SK-N-SH treated with all-trans-retinoic acid at 6 μM for 48 hours (cell line): ENCODE measurements around the gene CENPF.

ENCODE experiments used
- ATAC-seq: fragments of 200-7000 bp; cut with Tn5 transposase; 3 replicates; pipeline ENCODE4 v1.9.1; 2020; ENCODE audit warnings: mild to moderate bottlenecking, moderate library complexity
- ARNTL ChIP-seq: fragments of 450-650 bp; formaldehyde crosslinking; IDR thresholded peaks from 2 replicates; pipeline ENCODE4 v1.5.0; 2020; ENCODE audit warnings: low read depth, mild to moderate bottlenecking, moderate library complexity, borderline replicate concordance
- BACH2 ChIP-seq: fragments of 250-450 bp; sonication (Bioruptor Pico); IDR thresholded peaks from 2 replicates; pipeline ENCODE4 v1.9.0; 2021; ENCODE audit warnings: mild to moderate bottlenecking, borderline replicate concordance
- CSDC2 ChIP-seq: fragments of 250-450 bp; sonication (Bioruptor Pico); IDR thresholded peaks from 2 replicates; pipeline ENCODE4 v1.5.0; 2020; ENCODE audit warnings: mild to moderate bottlenecking, moderate library complexity
- ESRRG ChIP-seq: fragments of 250-450 bp; sonication (Bioruptor Pico); IDR thresholded peaks from 2 replicates; pipeline ENCODE4 v1.6.1; 2021; ENCODE audit warnings: mild to moderate bottlenecking
- GLIS3 ChIP-seq: fragments of 250-450 bp; sonication (Bioruptor Pico); IDR thresholded peaks from 2 replicates; pipeline ENCODE4 v1.5.0; 2020; ENCODE audit warnings: mild to moderate bottlenecking, moderate library complexity
- ISL1 ChIP-seq: fragments of 250-450 bp; sonication (Bioruptor Pico); IDR thresholded peaks from 2 replicates; pipeline ENCODE4 v2.1.2; 2022; ENCODE audit warnings: mild to moderate bottlenecking, moderate library complexity
- PPARA ChIP-seq: fragments of 250-450 bp; sonication (Bioruptor Pico); IDR thresholded peaks from 2 replicates; pipeline ENCODE4 v1.5.0; 2020; ENCODE audit warnings: mild to moderate bottlenecking, borderline replicate concordance
- SNAI2 ChIP-seq: fragments of 250-450 bp; sonication (Bioruptor Pico); IDR thresholded peaks from 2 replicates; pipeline ENCODE4 v1.5.0; 2020; ENCODE audit warnings: mild to moderate bottlenecking, moderate library complexity
- TCF4 ChIP-seq: fragments of 250-450 bp; sonication (Bioruptor Pico); IDR thresholded peaks from 2 replicates; pipeline ENCODE4 v1.8.0; 2021; ENCODE audit warnings: mild to moderate bottlenecking, moderate library complexity, borderline replicate concordance
- ZC3H10 ChIP-seq: fragments of 250-450 bp; sonication (Bioruptor Pico); IDR thresholded peaks from 2 replicates; pipeline ENCODE4 v1.5.1; 2021; ENCODE audit warnings: mild to moderate bottlenecking, moderate library complexity
- ZFP3 ChIP-seq: fragments of 250-450 bp; sonication (Bioruptor Pico); IDR thresholded peaks from 2 replicates; pipeline ENCODE4 v1.5.0; 2020; ENCODE audit warnings: mild to moderate bottlenecking, moderate library complexity
- ZFP30 ChIP-seq: fragments of 450-650 bp; formaldehyde crosslinking; IDR thresholded peaks from 2 replicates; pipeline ENCODE4 v1.5.0; 2022; ENCODE audit warnings: mild to moderate bottlenecking, moderate library complexity
- ZNF565 ChIP-seq: fragments of 450-650 bp; formaldehyde crosslinking; conservative IDR thresholded peaks from 2 replicates; pipeline ENCODE4 v1.5.0; 2020; ENCODE audit warnings: low read depth, mild to moderate bottlenecking, moderate library complexity
- ZNF70 ChIP-seq: fragments of 450-650 bp; formaldehyde crosslinking; IDR thresholded peaks from 2 replicates; pipeline ENCODE4 v1.5.0; 2020; ENCODE audit warnings: mild to moderate bottlenecking, moderate library complexity
- ZNF8 ChIP-seq: fragments of 450-650 bp; formaldehyde crosslinking; IDR thresholded peaks from 2 replicates; pipeline ENCODE4 v1.5.0; 2020; ENCODE audit warnings: mild to moderate bottlenecking, moderate library complexity
- TF ChIP-seq, protein P1 (sequence below): fragments of 250-450 bp; sonication (Bioruptor Pico); IDR thresholded peaks from 2 replicates; pipeline ENCODE4 v1.8.0; 2021; ENCODE audit warnings: low read depth, mild to moderate bottlenecking, moderate library complexity, borderline replicate concordance
- TF ChIP-seq, protein P2 (sequence below): fragments of 250-450 bp; sonication (Bioruptor Pico); IDR thresholded peaks from 2 replicates; pipeline ENCODE4 v1.5.1; 2021; ENCODE audit warnings: mild to moderate bottlenecking, moderate library complexity
- TF ChIP-seq, protein P3 (sequence below): fragments of 250-450 bp; sonication (Bioruptor Pico); IDR thresholded peaks from 2 replicates; pipeline ENCODE4 v1.5.0; 2020; ENCODE audit warnings: mild to moderate bottlenecking, moderate library complexity
- TF ChIP-seq, protein P4 (sequence below): fragments of 250-450 bp; sonication (Bioruptor Pico); IDR thresholded peaks from 2 replicates; pipeline ENCODE4 v1.5.1; 2020; ENCODE audit warnings: low read depth, mild to moderate bottlenecking, moderate library complexity

Gene CENPF

DNA sequence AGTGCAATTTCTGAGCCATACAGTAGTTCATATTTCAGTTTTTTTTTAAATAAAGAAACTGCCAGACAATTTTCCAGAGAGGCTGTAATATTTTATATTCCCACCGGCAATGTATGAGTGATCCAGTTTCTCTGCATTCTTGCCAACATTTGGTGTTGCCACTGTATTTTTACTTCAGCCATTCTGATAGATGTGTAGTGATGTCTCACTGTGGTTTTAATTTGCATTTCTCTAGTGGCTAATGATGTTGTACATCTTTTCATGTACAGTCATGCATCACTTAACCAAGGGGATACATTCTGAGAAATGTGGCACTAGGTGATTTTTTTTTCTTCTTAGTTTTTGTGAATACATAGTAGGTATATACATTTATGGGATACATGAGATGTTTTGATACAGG is 99.6 kb downstream of the CENPF start:
- TF ChIP-seq CSDC2 (CRISPR knock-in tag) (no peak), BACH2 (CRISPR knock-in tag) (no peak), ZNF565 (no peak), ARNTL (CRISPR knock-in tag) (no peak), ZNF8 (CRISPR knock-in tag) (no peak), ESRRG (CRISPR knock-in tag) (no peak), GLIS3 (CRISPR knock-in tag) (no peak), ZFP30 (no peak), ZNF70 (CRISPR knock-in tag) (no peak), ZFP3 (CRISPR knock-in tag) (no peak)
- TF ChIP-seq, protein P1, sequence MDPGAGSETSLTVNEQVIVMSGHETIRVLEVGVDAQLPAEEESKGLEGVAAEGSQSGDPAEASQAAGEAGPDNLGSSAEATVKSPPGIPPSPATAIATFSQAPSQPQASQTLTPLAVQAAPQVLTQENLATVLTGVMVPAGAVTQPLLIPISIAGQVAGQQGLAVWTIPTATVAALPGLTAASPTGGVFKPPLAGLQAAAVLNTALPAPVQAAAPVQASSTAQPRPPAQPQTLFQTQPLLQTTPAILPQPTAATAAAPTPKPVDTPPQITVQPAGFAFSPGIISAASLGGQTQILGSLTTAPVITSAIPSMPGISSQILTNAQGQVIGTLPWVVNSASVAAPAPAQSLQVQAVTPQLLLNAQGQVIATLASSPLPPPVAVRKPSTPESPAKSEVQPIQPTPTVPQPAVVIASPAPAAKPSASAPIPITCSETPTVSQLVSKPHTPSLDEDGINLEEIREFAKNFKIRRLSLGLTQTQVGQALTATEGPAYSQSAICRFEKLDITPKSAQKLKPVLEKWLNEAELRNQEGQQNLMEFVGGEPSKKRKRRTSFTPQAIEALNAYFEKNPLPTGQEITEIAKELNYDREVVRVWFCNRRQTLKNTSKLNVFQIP (CRISPR knock-in tag) = no peak
- TF ChIP-seq, protein P2, sequence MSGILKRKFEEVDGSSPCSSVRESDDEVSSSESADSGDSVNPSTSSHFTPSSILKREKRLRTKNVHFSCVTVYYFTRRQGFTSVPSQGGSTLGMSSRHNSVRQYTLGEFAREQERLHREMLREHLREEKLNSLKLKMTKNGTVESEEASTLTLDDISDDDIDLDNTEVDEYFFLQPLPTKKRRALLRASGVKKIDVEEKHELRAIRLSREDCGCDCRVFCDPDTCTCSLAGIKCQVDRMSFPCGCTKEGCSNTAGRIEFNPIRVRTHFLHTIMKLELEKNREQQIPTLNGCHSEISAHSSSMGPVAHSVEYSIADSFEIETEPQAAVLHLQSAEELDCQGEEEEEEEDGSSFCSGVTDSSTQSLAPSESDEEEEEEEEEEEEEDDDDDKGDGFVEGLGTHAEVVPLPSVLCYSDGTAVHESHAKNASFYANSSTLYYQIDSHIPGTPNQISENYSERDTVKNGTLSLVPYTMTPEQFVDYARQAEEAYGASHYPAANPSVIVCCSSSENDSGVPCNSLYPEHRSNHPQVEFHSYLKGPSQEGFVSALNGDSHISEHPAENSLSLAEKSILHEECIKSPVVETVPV (CRISPR knock-in tag) = no peak
- no peak for ATAC-seq

DNA sequence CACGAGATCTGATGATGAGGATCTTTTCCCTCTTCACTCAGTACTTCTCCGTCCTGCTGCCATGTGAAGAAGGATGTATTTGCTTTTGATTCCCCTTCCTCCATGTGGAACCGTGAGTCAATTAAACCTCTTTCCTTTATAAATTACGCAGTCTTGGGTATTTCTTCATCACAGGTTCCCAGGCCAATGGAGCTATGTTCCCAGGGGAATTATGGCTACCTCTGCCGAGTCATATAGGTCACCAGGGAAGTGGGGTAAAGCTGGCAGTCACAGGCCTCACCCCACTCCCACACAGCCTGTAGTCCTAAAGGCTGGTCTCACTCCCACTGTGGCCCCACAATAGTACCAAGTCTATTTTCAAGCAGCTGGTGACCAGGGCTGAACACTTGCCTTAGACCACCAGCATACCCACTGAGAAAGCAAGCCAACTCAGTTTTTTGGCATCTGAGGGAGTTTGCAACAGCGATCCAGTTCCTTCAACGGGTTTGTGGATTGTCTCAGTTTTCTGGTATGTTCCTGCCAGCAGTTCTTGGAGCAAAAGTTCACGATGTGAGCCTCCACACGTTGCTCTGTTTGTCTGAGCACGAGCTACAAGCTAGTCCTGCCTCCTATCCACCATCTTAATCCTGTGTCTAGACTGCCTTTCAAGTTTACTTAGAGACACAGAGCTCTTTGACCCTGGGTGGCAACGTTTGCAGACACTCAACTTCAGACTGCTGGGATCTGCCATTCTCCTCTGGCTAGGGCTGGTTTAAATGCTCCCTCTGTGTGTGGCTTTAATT is 104.5 kb downstream of the CENPF start:
- ATAC-seq = peak; percentile 32
- TF ChIP-seq ZNF70 (CRISPR knock-in tag) (no peak), ZC3H10 (CRISPR knock-in tag) (no peak), ZFP30 (no peak), ZNF8 (CRISPR knock-in tag) (no peak), SNAI2 (no peak), TCF4 (CRISPR knock-in tag) (no peak), ARNTL (CRISPR knock-in tag) (no peak), ESRRG (CRISPR knock-in tag) (no peak), ZNF565 (no peak), PPARA (CRISPR knock-in tag) (no peak), ISL1 (CRISPR knock-in tag) (no peak), GLIS3 (CRISPR knock-in tag) (no peak)
- TF ChIP-seq, protein P3, sequence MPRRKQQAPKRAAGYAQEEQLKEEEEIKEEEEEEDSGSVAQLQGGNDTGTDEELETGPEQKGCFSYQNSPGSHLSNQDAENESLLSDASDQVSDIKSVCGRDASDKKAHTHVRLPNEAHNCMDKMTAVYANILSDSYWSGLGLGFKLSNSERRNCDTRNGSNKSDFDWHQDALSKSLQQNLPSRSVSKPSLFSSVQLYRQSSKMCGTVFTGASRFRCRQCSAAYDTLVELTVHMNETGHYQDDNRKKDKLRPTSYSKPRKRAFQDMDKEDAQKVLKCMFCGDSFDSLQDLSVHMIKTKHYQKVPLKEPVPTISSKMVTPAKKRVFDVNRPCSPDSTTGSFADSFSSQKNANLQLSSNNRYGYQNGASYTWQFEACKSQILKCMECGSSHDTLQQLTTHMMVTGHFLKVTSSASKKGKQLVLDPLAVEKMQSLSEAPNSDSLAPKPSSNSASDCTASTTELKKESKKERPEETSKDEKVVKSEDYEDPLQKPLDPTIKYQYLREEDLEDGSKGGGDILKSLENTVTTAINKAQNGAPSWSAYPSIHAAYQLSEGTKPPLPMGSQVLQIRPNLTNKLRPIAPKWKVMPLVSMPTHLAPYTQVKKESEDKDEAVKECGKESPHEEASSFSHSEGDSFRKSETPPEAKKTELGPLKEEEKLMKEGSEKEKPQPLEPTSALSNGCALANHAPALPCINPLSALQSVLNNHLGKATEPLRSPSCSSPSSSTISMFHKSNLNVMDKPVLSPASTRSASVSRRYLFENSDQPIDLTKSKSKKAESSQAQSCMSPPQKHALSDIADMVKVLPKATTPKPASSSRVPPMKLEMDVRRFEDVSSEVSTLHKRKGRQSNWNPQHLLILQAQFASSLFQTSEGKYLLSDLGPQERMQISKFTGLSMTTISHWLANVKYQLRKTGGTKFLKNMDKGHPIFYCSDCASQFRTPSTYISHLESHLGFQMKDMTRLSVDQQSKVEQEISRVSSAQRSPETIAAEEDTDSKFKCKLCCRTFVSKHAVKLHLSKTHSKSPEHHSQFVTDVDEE (CRISPR knock-in tag) = no peak
- TF ChIP-seq, protein P1 (CRISPR knock-in tag) = no peak
- TF ChIP-seq, protein P4, sequence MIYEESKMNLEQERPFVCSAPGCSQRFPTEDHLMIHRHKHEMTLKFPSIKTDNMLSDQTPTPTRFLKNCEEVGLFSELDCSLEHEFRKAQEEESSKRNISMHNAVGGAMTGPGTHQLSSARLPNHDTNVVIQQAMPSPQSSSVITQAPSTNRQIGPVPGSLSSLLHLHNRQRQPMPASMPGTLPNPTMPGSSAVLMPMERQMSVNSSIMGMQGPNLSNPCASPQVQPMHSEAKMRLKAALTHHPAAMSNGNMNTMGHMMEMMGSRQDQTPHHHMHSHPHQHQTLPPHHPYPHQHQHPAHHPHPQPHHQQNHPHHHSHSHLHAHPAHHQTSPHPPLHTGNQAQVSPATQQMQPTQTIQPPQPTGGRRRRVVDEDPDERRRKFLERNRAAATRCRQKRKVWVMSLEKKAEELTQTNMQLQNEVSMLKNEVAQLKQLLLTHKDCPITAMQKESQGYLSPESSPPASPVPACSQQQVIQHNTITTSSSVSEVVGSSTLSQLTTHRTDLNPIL (CRISPR knock-in tag) = no peak
- TF ChIP-seq, protein P2 (CRISPR knock-in tag) = no peak
